GM19035 (cell line): ENCODE results near the gene ADAMTSL5.

ENCODE experiments used
- ATAC-seq: cut with Tn5 transposase; IDR thresholded peaks from one replicate; pipeline ENCODE4 v1.9.1; 2021; ENCODE audit not compliant: unreplicated experiment

ADAMTSL5 gene

DNA sequence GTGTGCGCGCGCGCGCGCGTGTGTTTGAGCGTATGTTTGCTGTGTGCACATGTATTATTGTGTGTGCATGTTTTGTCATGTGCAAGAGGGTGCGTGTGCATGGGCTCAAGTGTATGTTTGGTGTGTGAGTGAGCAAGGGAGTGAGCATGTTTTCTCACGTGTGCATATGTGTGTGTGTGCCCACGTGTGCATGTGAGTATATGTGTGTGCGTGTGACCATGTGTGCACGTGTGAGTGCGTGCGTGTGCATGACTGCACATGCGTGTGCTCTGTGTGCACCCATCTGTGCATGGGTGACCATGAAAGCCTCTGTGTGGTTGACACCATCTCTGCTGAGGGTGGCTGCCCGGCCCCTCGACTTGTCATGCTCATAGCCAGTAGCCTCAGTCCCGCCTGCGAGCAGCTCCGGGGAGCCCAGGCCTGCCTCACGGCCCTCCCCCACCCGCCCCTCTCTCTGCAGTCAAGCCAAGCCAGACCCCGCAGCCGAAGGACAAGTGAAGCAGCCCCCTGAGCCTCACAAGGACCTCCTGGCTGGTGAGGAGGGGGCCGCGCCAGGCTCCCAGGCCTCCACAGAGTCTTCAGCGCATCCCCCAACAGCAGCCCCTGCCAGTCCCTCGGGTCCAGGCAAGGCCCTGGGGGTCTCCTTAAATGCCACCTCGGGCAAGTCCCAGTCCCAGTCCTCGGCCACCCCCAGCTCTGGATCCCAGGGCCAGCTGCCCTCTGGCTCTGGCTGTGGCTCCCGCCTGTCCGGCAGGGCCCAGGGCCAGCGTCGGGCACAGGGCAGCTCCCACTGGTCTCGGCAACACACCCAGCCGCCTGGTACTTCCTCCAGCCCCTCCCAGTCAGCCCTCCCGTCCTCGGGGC lies 15.9 kb downstream of the ADAMTSL5 start:
- ATAC-seq: no peak

DNA sequence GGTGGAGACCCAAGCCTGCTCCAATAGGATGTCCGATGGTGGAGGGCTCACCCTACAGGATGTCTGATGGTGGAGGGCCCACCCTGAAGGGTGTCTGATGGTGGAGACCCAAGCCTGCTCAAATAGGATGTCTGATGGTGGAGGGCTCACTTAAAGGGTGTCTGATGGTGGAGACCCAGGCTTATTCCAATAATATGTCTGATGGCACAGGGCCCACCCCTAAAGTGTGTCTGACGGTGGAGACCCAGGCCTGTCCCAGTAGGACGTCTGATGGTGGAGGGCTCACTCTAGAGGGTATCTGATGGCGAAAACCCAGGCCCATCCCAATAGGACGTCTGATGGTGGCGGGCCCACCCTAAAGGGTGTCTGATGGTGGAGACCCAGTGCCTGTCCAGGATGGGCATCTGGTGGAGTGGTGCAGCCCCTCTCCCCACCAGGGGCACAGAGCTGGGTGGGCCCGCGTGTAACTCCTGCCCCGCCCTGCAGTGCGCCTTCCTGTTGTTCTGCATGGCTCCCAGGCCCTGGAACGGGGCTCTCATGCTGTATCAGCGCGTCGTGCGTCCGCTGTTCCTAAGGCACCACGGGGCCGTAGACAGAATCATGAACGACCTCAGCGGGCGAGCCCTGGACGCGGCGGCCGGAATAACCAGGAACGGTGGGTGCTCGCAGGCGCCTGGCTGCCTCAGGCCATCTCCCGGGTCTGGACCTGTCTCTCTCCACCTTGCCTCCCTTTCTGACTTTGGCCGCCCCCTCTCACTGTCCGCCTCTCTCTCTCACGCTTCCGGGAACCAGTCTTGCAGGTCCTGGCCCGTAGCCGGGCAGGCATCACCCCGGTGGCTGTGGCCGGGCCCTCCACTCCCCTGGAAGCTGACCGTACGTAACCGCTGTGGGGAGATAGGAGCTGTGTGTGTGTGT lies 16.8 kb downstream of the ADAMTSL5 start:
- no peak for ATAC-seq

DNA sequence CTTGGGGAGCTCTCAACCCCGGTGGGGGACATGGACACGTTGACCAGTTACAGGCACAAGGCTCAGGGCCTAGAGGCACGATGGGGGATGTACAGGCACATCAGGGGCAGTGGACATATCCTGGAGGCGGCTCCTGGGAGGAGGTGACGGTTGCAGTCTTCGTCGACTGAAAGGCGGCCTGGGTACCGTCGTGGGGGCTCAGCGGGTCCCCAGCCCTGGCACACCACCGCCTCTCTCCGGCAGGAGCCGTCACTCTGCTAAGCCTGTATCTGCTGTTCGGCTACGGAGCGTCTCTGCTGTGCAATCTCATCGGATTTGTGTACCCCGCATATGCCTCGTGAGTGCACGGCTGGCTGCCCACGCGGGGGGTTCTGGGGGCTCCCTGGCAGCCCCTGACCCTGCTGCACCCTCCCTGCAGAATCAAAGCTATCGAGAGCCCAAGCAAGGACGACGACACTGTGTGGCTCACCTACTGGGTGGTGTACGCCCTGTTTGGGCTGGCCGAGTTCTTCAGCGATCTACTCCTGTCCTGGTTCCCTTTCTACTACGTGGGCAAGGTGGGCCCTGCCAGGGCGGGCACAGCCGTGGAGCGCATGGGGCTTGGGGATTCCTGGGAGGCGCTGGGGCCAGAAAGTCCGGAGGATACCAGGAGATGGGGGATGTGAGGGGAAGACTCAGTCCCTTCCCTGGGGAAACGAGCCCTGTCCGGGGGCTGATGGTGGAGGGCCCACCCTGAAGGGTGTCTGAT lies 17.6 kb downstream of the ADAMTSL5 start:
- ATAC-seq: no peak

DNA sequence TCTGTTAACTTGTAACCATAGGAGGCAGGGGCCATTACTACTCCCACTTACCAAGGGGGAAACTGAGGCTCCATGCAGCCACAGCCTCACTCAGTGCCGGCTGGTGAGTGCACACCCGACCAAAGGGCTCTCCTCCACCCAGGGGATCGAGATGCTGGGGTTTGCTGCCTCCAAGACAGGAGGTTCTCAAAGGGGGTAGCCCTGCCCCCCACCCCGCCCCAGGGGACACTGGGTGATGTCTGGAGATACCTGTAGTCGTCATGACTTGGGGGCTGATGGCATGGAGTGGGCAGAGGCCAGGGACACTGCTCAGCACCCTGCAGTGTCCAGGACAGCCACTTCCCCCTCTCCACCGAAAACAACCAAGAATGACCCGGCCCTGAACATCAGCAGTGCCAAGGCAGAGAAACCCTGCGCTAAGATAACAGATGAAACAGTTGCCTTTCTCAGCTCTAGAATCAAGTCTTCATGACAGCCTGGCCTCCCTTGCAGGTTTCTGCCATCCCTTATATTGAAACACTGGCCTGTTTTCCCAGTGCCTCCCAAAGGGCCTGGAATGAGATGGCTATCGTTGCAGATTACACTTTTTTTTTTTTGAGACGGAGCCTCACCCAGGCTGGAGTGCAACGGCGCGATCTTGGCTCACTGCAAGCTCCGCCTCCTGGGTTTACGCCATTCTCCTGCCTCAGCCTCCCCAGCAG lies 18.6 kb downstream of the ADAMTSL5 start:
- no peak for ATAC-seq

DNA sequence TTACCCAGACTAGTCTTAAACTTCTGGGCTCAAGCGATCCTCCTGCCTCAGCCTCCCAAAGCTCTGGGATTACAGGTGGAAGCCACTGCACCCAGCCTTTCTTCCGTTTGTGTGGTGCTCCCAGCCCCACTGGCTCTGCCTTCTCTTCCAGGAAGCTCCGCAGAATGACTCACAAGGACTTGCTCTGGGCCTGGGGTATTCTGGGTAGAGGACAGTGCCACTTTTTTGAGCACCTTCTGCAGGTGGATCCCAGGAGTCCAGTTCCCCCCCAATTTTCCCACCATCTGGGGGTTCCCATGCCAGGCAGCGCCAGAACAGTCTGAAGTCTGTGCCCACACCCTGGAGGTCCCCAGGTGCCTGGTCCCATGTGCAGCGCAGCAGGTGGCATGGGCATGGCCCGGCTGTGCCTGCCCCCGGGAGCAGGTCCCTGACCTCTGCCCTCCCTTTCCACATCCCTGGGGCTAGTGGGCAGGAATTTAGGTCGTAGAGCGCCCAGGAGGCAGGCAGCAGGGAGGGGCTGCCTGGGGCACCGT lies 20.3 kb downstream of the ADAMTSL5 start:
- no peak for ATAC-seq

DNA sequence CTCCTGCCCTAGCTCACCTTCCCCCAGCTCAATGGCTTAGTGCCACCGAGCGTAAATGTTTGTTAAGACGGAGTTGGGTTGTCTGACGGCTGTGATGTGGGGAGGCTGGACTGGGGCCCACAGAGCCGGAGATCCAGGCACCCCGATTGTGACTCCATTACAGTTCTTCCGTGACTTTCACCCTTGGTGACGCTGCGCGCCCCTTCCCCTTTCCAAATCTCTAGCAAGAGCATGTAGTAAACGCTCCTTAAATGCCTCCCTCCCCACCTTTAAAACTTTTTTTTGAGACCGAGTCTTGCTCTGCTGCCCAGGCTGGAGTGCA lies 21.0 kb downstream of the ADAMTSL5 start:
- ATAC-seq: no peak

DNA sequence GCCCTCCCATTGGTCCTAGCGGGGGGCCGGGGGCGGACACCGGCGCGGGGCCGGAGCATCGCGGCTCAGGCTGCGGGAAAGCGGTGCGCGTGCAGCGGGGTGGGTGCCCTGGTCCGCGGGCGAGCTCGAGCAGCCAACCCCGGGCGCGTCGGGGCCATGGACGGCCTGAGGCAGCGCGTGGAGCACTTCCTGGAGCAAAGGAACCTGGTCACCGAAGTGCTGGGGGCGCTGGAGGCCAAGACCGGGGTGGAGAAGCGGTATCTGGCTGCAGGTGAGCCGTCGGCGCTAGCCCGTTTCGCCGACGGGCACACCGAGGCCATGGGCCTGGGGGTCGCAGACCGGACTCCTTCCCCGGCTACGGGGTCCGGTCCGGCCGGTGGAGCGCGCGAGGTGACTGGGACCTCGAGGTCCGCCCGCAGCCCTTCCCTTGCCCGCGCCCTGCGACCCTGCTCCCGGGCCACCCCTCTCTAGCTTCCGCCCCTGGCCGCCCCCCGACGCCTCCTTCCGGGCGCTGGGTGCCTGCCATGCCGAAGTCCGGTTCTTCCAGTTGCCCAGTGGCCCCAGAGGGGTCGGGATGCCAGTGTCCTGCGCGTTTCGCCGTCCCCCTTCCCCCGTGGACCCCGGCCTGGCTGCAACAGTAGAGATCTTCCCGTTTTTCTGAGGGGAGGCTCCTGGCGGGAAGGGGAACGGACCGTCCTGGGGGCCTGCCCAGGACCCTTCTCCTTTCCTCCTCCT lies 21.5 kb downstream of the ADAMTSL5 start, which contains the start of gene REEP6:
REEP6 (plus strand) TSS at position 68 of the 735 bp plus-strand sequence; CDS start at position 157, 89 bp downstream.
- no peak for ATAC-seq

DNA sequence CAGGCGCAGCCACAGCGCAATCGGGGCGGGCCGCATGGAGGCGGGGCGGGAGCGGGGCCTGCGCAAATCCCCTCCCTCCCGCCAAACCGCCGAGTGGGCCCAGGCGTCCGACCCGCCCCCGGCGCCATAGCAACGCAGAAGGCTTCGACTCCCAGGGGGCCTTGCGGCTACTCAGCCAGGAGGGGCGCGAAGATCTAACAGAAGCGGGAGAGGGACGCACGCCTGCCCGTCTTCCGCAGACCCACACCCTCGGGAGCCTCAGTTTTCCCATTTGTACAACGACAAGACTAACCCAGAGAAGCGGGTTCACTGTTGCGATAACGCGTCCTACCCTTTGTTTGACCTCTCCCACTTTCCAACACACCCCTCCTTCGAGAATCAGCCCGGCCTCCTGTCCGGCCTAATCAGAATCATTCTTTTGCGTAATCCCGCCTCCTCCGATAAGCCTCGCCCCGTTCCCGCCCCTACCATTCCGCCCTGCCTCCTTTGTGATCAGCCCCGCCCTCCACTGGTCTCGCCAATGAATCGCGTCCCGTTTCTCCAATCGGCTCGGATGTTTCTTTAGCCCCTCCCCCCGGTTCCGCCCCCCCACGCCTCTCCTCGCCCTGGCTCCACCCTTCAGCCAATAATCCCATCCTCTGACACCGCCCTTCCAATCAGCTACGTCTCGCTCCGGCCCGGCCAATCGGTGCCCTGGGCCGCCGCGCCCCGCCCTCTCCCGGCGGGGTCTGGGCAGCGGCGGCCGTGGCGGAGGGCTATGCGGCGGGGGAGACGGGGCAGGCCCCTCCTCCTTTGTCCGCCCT lies 22.3 kb downstream of the ADAMTSL5 start, which contains the start of gene PCSK4:
PCSK4 (minus strand) TSS at position 40 of the 803 bp plus-strand sequence; CDS start at position 36, 4 bp downstream.
- ATAC-seq: peak; percentile 81

DNA sequence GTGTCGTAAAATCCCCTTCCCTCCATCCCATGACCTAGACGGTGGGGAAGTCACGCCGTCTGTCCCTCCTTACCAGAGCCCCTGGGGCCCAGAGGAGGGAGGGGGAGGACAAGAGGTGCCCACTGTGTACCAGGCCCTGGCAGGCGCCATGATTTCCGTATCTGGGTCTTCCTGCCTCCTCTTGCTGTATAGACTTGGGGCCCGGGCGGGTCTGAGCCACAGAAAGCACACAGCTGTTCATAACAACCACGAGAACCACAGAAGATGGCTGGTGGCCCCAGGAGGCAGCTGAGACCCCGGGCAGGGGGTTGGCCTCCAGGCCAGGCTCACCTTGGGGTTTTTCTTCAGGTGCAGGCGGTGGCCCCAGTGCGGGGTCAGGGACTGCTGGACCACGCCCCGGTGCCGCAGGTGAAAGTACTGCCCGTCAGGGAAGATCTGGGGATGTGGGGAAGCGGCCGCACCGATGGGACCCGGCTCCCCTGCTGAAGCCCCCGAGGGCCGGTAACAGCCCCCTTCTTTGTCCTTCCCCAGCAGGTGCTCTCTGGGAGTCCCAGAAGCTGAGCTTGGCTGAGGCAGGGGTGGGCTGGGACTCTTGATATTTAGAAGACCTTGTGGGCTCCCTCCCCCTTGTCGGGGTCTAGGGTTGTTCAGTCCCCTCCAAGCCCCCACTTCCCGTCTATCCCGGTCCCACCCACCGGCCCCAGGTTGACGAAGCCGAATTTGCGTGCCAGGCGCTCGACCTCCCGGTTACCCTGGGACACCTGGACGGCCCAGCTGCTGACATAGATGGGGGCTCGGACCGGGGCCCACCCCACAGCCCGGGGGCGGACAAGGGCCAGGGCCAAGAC lies 23.1 kb downstream of the ADAMTSL5 start:
- no peak for ATAC-seq

DNA sequence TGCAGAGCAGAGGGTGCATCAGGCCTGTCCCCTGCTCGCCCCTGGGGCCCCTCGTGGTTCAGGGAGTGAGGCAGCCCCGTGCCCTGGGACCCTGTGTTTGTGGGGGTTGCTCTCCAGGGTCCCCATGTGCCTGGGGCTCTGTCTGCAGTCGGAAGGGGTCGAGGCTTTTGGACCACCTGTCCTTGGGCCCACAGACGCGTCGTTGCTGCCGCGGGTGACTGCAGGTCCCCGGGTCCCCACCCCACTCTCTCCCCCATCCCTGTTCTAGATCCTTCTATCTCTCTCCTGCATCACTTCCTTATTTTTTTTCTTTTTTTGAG lies 24.6 kb downstream of the ADAMTSL5 start:
- no peak for ATAC-seq

DNA sequence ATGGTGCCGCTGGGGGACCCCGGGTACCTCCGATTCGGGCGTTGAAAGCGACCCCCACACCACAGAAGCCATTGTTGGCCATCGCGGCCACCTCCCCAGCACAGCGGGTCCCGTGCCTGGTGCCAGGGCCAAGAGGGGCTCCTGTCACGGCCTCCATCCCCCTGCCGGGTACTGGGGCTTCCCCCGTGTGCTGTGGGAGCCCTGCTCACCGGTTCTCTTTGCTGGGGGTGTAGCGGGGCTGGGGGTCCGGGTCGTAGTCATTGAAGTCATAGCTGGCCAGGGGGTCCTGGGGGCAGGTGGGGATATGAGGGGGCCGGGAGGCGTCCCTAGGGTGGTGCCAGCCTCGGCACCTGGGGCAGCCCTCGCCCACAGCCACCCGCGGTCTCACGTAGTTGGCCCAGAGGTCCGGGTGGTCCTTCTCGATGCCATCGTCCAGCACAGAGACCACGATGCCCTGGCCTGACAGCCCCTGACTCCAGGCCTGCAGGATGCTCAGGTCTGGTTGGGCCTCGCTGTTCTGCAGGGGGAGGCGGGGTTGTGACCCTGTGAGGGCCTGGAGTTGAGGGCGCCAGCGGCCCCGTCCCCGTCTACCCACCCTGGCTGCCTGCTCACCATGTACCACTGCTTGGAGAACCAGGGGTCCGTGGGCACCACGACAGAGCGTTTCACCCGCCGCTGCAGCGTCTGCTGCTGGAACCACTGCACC lies 25.1 kb downstream of the ADAMTSL5 start:
- no peak for ATAC-seq

DNA sequence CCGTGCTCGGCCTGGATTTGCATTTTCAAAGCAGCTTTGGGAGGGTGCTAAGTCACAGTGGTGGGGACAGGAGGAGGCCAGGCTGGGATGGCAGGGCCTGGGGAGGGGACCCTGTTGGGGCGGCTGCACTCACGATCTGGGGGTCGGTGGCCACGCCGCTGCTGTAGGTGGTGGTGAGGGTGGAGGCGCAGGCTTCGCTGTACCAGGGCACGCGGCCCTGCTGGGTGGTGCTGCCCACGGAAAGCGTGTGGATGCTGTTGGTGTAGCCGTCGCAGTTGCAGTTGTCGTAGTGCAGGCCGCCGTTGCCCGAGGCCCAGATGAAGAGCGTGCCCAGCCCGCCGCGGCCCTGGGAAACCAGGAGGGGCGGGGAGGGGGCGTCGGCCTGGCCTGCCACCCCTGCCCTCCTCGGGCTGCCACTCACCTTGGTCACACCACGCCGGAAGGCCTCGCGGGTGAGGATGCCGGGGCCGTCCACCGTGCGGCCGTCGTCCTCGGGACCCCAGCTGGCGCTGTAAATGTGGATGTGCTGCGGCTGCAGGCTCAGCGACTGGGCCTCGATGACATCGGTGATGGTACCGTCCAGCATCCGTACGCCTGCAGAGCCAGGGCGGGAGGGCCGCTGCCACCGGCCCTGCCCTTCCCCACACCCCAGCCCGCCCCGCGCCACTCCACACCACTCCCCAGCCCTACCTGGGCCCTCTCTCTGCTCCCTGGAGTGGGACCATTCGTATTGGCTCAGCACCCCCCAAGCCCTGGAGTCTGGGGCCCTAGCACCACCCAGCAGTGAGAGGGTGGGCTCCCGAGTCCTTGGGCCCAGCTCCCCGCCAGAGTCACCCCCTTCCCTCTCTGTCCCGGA lies 25.9 kb downstream of the ADAMTSL5 start:
- ATAC-seq: no peak

DNA sequence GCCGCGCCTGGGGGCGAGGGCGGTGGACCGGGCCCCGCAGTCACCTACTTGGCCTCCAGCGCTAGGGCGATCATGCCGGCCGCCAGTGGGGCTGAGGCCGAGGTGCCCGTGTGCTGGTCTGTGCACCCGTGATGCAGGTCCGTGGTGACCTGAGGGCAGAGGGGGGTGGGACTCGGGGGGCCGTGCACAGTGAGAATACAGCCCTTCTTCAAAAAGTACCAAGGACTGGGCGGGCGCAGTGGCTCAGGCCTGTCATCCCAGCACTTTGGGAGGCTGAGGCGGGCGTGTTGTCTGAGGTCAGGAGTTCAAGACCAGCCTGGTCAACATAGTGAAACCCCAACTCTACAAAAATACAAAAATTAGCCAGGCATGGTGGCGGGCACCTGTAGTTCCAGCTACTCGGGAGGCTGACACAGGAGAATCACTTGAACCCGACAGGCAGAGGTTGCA lies 28.8 kb downstream of the ADAMTSL5 start:
- no peak for ATAC-seq

DNA sequence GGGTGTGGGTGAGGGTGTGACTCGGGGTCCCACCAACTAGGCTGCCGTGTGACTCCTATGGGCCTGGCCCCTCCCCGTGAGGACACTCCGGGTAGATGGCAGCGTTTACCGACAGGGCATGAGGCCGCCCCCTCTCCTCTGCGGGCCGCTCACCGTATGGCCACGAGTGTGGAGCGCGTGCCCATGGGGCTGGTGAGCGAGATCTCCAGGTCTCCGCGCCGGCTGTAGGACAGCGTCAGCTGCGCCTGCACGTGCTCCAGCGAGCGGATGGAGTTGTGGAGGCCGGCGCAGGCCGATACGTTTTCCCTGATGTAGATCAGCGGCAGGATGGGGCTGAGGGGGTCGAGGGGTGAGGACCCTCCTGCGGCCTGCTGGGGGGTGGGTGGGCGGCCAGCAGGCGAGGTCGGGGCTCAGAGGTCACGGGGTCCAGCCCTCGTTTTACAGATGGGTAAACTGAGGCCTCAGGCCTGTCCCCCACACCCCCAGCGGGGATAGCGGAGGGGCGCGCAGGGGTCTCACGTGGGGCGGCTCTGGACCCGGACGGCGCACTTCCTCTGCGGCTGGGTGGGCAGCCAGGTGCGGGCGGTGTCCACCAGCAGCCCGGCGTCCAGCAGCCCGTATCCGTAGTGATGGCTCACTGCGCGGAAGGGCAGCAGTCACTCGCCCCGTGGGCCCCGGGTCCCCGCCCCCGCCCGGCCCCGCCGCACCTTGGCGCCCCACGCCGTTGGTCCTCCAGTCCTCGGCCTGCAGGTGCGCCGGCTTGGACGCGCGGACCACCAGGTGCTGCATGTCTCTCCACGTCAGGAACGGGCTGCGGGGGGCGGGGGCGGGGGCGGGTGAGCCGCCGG lies 29.5 kb downstream of the ADAMTSL5 start:
- no peak for ATAC-seq

DNA sequence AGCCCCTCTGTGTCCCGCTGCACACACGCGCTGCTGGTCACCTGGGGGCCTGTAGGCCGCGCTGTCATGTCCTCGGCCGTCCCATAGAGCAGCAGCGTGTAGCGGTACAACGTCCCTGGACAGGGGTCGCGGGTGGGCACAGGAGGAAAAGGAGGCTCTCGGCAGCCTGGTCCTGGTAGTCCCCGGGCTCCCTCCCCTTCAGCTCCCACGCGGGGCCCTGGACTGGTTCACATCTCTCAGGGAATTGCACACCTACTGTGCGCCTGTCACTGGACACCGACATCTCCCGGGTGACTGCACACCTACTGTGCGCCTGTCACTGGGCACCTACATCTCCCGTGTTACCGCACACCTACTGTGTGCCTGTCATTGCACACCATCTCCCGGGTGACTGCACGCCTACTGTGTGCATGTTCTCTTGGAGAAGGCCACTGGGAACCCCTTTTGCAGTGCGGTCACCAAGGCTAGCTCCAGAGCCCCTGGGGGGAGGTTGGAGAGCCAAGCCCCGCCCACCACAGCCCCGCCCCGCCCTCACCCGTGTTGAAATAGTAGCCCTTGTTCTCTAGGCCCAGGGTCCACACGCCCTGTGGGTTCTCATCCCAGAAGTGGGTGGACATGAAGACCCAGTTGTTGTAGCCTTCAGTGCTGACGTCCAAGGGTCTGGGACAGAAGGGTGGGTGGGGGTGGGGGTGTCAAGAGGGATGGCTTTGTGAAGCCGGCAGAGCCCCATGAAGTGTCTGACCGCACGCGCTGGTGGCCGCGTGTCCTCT lies 30.3 kb downstream of the ADAMTSL5 start:
- ATAC-seq: no peak
